ENCODE data around the gene OBSCN.

DNA sequence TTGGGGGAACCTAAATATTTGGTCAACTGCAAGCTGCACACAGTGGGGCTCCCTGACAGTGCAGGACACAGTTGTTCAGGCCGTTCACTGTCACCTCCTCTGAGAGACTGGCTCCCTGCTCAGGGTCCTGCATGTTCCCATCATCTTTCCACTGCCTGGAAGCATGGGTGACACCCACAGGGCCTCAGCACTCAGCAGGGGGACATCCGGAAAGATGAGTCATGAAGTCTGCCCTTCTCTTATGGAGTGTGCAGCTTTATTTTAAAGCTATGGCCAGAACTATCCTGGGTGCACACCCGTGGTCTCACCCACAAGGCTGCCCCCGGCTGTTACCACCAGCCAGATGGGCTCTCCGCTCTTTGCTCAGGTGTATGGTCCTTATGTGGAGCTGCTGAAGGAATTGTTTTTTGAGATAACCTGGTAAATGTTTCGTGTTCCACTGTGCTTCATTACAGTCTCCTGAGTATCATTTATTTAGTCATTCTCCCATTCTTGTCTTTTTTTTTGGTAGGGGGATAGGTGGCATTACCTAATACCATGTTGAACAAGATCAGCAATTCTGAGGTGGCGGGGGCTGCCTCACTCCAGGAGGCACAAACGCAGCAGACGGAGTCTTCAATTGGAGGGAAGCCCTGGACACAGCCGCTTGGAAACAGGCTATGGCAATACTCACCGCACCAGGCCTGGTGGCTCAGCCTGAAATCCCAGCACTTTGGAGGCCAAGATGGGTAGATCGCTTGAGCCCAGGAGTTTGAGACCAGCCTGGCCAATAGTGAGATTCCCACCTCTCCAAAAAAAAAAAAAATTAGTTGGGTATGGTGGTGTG is 184.5 kb downstream of the OBSCN start:
- TF ChIP-seq, protein P1, sequence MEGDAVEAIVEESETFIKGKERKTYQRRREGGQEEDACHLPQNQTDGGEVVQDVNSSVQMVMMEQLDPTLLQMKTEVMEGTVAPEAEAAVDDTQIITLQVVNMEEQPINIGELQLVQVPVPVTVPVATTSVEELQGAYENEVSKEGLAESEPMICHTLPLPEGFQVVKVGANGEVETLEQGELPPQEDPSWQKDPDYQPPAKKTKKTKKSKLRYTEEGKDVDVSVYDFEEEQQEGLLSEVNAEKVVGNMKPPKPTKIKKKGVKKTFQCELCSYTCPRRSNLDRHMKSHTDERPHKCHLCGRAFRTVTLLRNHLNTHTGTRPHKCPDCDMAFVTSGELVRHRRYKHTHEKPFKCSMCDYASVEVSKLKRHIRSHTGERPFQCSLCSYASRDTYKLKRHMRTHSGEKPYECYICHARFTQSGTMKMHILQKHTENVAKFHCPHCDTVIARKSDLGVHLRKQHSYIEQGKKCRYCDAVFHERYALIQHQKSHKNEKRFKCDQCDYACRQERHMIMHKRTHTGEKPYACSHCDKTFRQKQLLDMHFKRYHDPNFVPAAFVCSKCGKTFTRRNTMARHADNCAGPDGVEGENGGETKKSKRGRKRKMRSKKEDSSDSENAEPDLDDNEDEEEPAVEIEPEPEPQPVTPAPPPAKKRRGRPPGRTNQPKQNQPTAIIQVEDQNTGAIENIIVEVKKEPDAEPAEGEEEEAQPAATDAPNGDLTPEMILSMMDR (IDR thresholded peaks at IDR 0.05) = no peak
- no peak for TF ChIP-seq POLR2AphosphoS5 (IDR thresholded peaks at IDR 0.05; ENCODE audit: low read depth, low read length)
